ENCODE results near the gene SIPA1L3.
A peak's percentile ranks its signal among the peaks of the same experiment; 100 is the strongest.

Gene SIPA1L3

GRCh38 chr19:38228491-38229439 is 321.8 kb downstream of the SIPA1L3 start (continued):
- TF ChIP-seq, protein P1, sequence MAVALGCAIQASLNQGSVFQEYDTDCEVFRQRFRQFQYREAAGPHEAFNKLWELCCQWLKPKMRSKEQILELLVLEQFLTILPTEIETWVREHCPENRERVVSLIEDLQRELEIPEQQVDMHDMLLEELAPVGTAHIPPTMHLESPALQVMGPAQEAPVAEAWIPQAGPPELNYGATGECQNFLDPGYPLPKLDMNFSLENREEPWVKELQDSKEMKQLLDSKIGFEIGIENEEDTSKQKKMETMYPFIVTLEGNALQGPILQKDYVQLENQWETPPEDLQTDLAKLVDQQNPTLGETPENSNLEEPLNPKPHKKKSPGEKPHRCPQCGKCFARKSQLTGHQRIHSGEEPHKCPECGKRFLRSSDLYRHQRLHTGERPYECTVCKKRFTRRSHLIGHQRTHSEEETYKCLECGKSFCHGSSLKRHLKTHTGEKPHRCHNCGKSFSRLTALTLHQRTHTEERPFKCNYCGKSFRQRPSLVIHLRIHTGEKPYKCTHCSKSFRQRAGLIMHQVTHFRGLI (tag by site-specific recombination; IDR thresholded peaks at IDR 0.05): no peak
- TF ChIP-seq PRDM6 (tag by site-specific recombination; IDR thresholded peaks at IDR 0.05) (no peak), ZNF394 (tag by site-specific recombination; IDR thresholded peaks at IDR 0.05; ENCODE audit: borderline replicate concordance) (peak; percentile 42; the same call in 1 of the 2 replicates), ZNF792 (tag by site-specific recombination; IDR thresholded peaks at IDR 0.05) (no peak), ZNF416 (tag by site-specific recombination; IDR thresholded peaks at IDR 0.05) (no peak), ZNF155 (tag by site-specific recombination; IDR thresholded peaks at IDR 0.05) (no peak), ZNF658 (tag by site-specific recombination; IDR thresholded peaks at IDR 0.05) (no peak), ZNF701 (tag by site-specific recombination; IDR thresholded peaks at IDR 0.05) (0 out of 2 replicates have a peak, but pooled peaks have one; percentile 26), PRDM1 (tag by site-specific recombination; IDR thresholded peaks at IDR 0.05) (0 out of 2 replicates have a peak, but pooled peaks have one; percentile 18), ZNF146 (tag by site-specific recombination; IDR thresholded peaks at IDR 0.05) (0 out of 2 replicates have a peak, but pooled peaks have one; percentile 24), ZNF488 (tag by site-specific recombination; IDR thresholded peaks at IDR 0.05) (no peak), KLF9 (tag by site-specific recombination; IDR thresholded peaks at IDR 0.05; ENCODE audit: low read depth) (peak; percentile 48; the same call in 1 of the 2 replicates), ZNF114 (tag by site-specific recombination; IDR thresholded peaks at IDR 0.05) (no peak), ZNF654 (tag by site-specific recombination; IDR thresholded peaks at IDR 0.05; ENCODE audit: low read depth) (no peak), MEIS1 (CRISPR knock-in tag; IDR thresholded peaks at IDR 0.05; ENCODE audit: borderline replicate concordance) (no peak), ZNF639 (tag by site-specific recombination; IDR thresholded peaks at IDR 0.05) (peak; percentile 27; the same call in 1 of the 2 replicates), ZNF777 (tag by site-specific recombination; IDR thresholded peaks at IDR 0.05; ENCODE audit: borderline replicate concordance) (peak; percentile 78; the same call in 1 of the 2 replicates), ZNF223 (tag by site-specific recombination; IDR thresholded peaks at IDR 0.05) (no peak), ZNF571 (tag by site-specific recombination; IDR thresholded peaks at IDR 0.05) (no peak), ZNF350 (tag by site-specific recombination; IDR thresholded peaks at IDR 0.05) (no peak), KLF10 (tag by site-specific recombination; IDR thresholded peaks at IDR 0.05) (no peak), YY1 (tag by site-specific recombination; IDR thresholded peaks at IDR 0.05) (no peak)
- TF ChIP-seq, protein P2, sequence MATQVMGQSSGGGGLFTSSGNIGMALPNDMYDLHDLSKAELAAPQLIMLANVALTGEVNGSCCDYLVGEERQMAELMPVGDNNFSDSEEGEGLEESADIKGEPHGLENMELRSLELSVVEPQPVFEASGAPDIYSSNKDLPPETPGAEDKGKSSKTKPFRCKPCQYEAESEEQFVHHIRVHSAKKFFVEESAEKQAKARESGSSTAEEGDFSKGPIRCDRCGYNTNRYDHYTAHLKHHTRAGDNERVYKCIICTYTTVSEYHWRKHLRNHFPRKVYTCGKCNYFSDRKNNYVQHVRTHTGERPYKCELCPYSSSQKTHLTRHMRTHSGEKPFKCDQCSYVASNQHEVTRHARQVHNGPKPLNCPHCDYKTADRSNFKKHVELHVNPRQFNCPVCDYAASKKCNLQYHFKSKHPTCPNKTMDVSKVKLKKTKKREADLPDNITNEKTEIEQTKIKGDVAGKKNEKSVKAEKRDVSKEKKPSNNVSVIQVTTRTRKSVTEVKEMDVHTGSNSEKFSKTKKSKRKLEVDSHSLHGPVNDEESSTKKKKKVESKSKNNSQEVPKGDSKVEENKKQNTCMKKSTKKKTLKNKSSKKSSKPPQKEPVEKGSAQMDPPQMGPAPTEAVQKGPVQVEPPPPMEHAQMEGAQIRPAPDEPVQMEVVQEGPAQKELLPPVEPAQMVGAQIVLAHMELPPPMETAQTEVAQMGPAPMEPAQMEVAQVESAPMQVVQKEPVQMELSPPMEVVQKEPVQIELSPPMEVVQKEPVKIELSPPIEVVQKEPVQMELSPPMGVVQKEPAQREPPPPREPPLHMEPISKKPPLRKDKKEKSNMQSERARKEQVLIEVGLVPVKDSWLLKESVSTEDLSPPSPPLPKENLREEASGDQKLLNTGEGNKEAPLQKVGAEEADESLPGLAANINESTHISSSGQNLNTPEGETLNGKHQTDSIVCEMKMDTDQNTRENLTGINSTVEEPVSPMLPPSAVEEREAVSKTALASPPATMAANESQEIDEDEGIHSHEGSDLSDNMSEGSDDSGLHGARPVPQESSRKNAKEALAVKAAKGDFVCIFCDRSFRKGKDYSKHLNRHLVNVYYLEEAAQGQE (tag by site-specific recombination; IDR thresholded peaks at IDR 0.05): 0 out of 2 replicates have a peak, but pooled peaks have one; percentile 13
- TF ChIP-seq, protein P3, sequence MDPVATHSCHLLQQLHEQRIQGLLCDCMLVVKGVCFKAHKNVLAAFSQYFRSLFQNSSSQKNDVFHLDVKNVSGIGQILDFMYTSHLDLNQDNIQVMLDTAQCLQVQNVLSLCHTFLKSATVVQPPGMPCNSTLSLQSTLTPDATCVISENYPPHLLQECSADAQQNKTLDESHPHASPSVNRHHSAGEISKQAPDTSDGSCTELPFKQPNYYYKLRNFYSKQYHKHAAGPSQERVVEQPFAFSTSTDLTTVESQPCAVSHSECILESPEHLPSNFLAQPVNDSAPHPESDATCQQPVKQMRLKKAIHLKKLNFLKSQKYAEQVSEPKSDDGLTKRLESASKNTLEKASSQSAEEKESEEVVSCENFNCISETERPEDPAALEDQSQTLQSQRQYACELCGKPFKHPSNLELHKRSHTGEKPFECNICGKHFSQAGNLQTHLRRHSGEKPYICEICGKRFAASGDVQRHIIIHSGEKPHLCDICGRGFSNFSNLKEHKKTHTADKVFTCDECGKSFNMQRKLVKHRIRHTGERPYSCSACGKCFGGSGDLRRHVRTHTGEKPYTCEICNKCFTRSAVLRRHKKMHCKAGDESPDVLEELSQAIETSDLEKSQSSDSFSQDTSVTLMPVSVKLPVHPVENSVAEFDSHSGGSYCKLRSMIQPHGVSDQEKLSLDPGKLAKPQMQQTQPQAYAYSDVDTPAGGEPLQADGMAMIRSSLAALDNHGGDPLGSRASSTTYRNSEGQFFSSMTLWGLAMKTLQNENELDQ (tag by site-specific recombination; IDR thresholded peaks at IDR 0.05; ENCODE audit: low read depth): no peak
